ENCODE measurements around the gene SVOPL.
"Not testable (repeated sequence)": the region's sequence is repeated elsewhere in the genome, so short reads cannot be mapped to it uniquely, and the experiment has no call there.

The SVOPL gene

GRCh38 chr7:138698281-138698680, 2.9 kb downstream of the SVOPL start:
- DNase-seq, result no peak

DNA sequence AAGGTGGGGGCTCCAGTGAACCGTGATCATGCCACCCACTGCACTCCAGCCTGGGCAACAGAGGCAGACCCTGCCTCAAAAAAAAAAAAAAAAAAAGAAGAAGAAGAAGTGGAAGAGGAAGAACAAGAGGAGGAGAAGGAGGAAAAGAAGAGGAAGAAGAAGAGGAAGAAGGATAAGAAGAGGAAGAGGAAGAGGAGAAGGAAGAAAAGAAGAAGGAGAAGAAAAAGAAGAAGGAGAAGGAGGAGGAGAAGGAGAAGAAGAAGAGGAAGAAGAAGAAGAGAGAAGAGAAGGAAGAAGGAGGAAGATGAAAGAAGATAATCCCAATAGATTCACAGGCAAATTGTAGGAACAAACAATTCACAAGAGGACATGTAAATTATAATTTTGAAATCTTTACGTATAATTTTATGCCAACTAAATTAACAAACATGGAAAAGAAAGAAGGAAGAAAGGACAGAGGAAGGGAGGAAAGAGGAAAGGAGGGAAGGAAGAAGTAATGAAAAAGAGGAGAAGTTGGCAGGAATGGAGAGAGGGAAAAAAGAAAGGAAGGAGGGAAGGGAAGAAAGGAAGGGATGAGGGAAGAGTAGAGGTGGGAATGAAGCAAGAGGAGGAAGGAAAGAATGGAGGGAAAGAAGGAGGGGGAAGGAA, 3.5 kb downstream of the SVOPL start:
- no peak for DNase-seq

- not testable (repeated sequence) for DNase-seq
Measured at GRCh38 chr7:138695776-138696175, 5.4 kb downstream of the SVOPL start.

DNA sequence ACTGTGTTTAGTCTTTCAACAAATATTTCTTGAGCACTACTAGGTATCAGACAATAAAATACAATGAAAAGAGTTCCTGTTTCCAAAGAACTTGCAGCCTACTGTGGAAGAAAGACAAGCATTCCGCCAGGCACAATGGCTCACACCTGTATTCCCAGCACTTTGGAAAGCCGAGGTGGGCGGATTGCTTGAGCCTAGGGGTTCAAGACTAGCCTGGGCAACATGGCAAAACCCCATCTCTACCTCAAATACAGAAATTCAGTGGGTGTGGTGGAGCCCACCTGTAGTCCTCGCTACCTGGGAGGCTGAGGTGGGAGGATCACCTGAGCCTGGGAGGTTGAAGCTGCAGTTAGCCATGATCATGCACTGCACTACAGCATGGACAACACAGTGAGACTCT, 6.1 kb downstream of the SVOPL start:
- no peak for DNase-seq

DNA sequence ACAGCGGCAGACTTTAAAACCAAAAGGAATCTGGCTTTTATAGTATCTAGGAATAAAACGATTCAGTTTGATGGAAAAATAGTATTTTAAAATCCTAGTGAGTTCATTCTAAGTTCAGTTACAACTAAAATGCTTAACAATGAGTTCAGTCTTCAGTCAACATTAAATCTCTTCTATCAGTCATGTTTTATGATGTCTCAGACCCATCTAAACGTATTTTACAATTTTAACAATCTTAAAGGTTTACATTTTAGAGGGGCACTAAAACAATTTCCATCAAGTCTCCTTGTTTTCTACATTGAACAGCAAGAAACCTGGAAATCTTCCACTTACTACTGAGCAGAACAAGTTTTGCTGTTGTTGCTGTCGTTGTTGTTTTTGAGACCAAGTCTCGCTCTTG, 10.0 kb downstream of the SVOPL start:
- no peak for DNase-seq

GRCh38 chr7:138690495-138690894, 10.7 kb downstream of the SVOPL start:
- no peak for DNase-seq

- not testable (repeated sequence) for DNase-seq
Measured at GRCh38 chr7:138688037-138688436, 13.1 kb downstream of the SVOPL start.

GRCh38 chr7:138684340-138684739, 16.8 kb downstream of the SVOPL start:
- no peak for DNase-seq

- DNase-seq, result no peak
Measured at GRCh38 chr7:138679793-138680192, 21.4 kb downstream of the SVOPL start.

- no peak for DNase-seq
Measured at GRCh38 chr7:138670594-138670993, 30.6 kb downstream of the SVOPL start.

GRCh38 chr7:138669364-138669763, 31.8 kb downstream of the SVOPL start:
- DNase-seq, result no peak

GRCh38 chr7:138668946-138669345, 32.2 kb downstream of the SVOPL start:
- no peak for DNase-seq

GRCh38 chr7:138668229-138668596, 32.9 kb downstream of the SVOPL start:
- no peak for DNase-seq

GRCh38 chr7:138667535-138668228, 33.5 kb downstream of the SVOPL start:
- no peak for DNase-seq

- DNase-seq, result no peak
Measured at GRCh38 chr7:138666385-138666784, 34.8 kb downstream of the SVOPL start.

DNA sequence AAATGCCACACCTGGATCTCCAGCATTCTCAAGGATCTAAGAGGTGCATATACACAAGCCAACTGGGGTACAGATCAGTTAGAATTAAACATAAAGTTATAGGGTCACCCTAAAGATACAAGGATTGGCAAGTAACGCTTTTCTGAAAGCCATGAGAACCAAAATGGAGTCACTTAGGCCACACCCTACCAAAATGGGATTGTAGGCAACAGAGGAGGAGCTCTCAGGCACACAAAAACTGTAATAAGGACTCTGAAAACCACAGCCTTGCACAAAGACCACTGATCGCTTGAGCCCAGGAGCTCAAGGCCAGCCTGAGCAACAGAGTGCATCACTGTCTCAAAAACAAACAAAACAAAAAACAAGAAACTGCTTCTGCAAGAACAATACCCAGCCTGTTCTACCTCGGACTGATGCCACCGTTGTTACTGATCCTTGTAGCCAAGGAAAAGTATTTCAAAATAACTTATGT, 35.5 kb downstream of the SVOPL start:
- DNase-seq, result no peak

- no peak for DNase-seq
Measured at GRCh38 chr7:138665249-138665648, 35.9 kb downstream of the SVOPL start.

DNA sequence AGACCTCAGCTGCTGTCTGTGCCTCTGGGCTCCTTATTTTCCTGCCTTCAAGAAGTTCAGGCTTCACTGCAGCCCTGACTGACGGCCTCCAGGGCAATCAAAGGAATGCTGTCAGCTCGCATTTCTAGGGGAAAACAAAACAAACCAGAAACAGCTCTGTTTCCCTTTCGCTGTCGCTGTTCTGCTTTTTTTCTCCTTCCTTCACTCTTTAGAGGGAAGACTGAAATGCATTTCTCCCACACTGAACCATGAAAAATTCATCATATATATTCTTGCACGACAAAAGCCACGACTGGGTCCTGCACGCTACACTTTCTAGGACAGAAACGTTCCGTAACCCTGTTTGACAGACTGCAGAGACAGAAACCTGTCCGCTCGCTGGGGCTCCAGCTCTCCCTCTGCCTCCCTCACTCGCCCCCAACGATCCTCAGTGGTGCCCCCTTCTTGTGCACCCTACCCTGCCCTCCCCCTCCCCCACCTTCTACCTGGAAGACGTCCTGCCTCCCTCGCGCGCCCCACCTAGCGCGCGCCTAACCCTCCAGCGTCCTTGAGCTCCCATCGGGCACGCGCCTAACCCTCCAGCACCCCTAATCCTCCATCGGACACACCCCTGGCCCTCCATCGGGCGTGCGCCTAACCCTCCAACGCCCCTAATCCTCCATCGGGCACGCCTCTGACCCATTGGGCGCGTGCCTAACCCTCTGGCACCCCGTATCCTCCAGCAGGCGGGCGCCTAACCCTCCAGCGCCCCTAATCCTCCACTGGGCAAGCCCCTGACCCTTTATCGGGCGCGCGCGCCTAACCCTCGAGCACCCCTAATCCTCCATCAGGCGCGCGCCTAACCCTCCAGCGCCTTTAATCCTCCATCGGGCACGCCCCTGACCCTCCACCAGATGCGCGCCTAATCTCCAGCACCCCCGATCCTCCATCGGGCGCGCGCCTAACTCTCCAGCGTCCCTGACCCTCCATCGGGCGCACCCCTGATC, 37.1 kb downstream of the SVOPL start:
- no peak for DNase-seq

- DNase-seq, result no peak
Measured at GRCh38 chr7:138662991-138663320, 38.2 kb downstream of the SVOPL start.

- no peak for DNase-seq
Measured at GRCh38 chr7:138662076-138662990, 38.8 kb downstream of the SVOPL start.

GRCh38 chr7:138661069-138661635, 40.0 kb downstream of the SVOPL start:
- DNase-seq, result no peak

DNA sequence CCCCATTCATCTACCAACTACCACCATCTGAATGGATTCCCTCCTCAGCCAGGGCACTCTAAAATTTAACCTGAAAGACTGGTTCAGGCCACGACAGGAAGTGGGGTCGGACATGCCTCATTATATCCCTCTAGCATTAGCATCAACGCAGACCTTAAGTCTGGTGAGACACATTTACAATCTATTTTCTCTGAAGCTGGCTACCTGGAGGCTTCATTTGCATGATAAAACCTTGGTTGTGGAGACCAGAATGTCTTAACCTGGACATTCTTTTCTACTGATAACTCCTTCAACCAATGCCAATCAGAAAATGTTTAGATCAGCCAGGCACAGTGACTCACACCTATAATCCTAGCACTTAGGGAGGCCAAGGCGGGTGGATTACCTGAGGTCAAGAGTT, 42.3 kb downstream of the SVOPL start:
- DNase-seq, result no peak
